Smooth muscle cell (in vitro differentiated cells): Measurements from ENCODE around the gene CCNG2. TPM values are rescaled to one million over a fixed set of nuclear protein-coding genes. Genes with fewer than 3 reads are reported as not detected.
A peak's percentile ranks its signal among the peaks of the same experiment; 100 is the strongest.

Source experiments
- DNase-seq: peaks from one replicate; lab custom pipeline; 2025; ENCODE audit not compliant: unreplicated experiment; lab: John Stamatoyannopoulos, UW
- H2AFZ ChIP-seq: fragments of 200-600 bp; sonication (generic); 2 replicates; pipeline ENCODE4 v1.6.0; 2016; ENCODE audit warnings: antibody characterized with exemption, low read depth, mild to moderate bottlenecking
- H3F3A ChIP-seq: fragments of 200-600 bp; sonication (generic); 2 replicates; pipeline ENCODE4 v1.6.0; 2017; ENCODE audit warnings: antibody characterized with exemption, low read depth
- H3K27ac ChIP-seq: fragments of 200-600 bp; sonication (generic); 2 replicates; pipeline ENCODE4 v1.5.1; 2016; ENCODE audit warnings: low read depth, mild to moderate bottlenecking
- H3K27me3 ChIP-seq: fragments of 200-600 bp; sonication (generic); 2 replicates; pipeline ENCODE4 v1.6.1; 2016; ENCODE audit warnings: low read depth, mild to moderate bottlenecking
- H3K36me3 ChIP-seq: fragments of 200-600 bp; sonication (generic); 2 replicates; pipeline ENCODE4 v1.5.1; 2016; ENCODE audit warnings: low read depth
- H3K4me1 ChIP-seq: fragments of 200-600 bp; sonication (generic); 2 replicates; pipeline ENCODE4 v1.5.1; 2016; ENCODE audit warnings: low read depth
- H3K4me2 ChIP-seq: fragments of 200-600 bp; sonication (generic); 2 replicates; pipeline ENCODE4 v1.6.0; 2016; ENCODE audit warnings: mild to moderate bottlenecking
- H3K4me3 ChIP-seq: fragments of 200-600 bp; sonication (generic); 2 replicates; pipeline ENCODE4 v1.5.1; 2016; ENCODE audit warnings: mild to moderate bottlenecking
- H3K79me2 ChIP-seq: fragments of 200-600 bp; sonication (generic); 2 replicates; pipeline ENCODE4 v1.6.0; 2016; ENCODE audit warnings: low read depth, mild to moderate bottlenecking
- H3K9ac ChIP-seq: fragments of 200-600 bp; sonication (generic); 2 replicates; pipeline ENCODE4 v1.6.0; 2016; ENCODE audit warnings: low read depth
- H3K9me3 ChIP-seq: fragments of 200-600 bp; sonication (generic); replicated peaks from 2 replicates; pipeline ENCODE4 v1.5.1; 2016; ENCODE audit warnings: low read depth
- H4K20me1 ChIP-seq: fragments of 200-600 bp; sonication (generic); 2 replicates; pipeline ENCODE4 v1.6.0; 2016; ENCODE audit warnings: low read depth
- CTCF ChIP-seq: fragments of 200-600 bp; sonication (generic); IDR thresholded peaks from 2 replicates; pipeline ENCODE4 v1.5.1; 2017; ENCODE audit warnings: borderline replicate concordance, mild to moderate bottlenecking, antibody characterized with exemption; ENCODE audit not compliant: insufficient read depth, poor library complexity, severe bottlenecking
- WGBS: methylation state at CpG from one replicate; pipeline ENCODE4 v1.1.7; 2016; ENCODE audit warnings: low lambda C conversion rate; 5-methylcytosine and 5-hydroxymethylcytosine counted together
- polyA plus RNA-seq: library from polyadenylated mRNA; unstranded; fragments of >200 nt; fragmentation: Nextera tagmentation; extraction: Ambion mirVana; gene quantifications from 2 replicates; pipeline ENCODE4 v1.2.1, GENCODE V29; 2016
- total RNA-seq: library from RNA; depleted of rRNA; stranded (reverse); fragments of >200 nt; gene quantifications from 2 replicates; pipeline ENCODE4 v1.2.3, GENCODE V29; 2014

The CCNG2 gene
- total and polyA plus RNA-seq, 2 experiments from 2014 or later = 59.2 to 59.8 TPM

GRCh38 chr4:77181720-77182119 lies 24.7 kb downstream of the CCNG2 start:
- no peak overlapping the region for H3K9ac ChIP-seq
- no peaks in the 10 kb centered on the region for H4K20me1 ChIP-seq
- no peak overlapping the region for H3K4me2 ChIP-seq
- no peaks in the 10 kb centered on the region for H3K27me3 ChIP-seq
- 72% methylated on average over 4 of the region's 4 CpGs for WGBS
- H3K9me3 ChIP-seq = no peaks in the 10 kb centered on the region
- DNase-seq = no peak
- H3K27ac ChIP-seq = no peak overlapping the region
- H3F3A ChIP-seq = peaks cover 5% of the 10 kb centered on the region
- H3K4me1 ChIP-seq = peaks cover 29% of the 10 kb centered on the region
- H3K4me3 ChIP-seq = no peak overlapping the region
- H2AFZ ChIP-seq = no peak overlapping the region
- H3K36me3 ChIP-seq = no peaks in the 10 kb centered on the region
- no peaks in the 10 kb centered on the region for H3K79me2 ChIP-seq
- TF ChIP-seq CTCF = no peak

- Histone ChIP-seq H3K27me3 (no peaks in the 10 kb centered on the region), H3F3A (no peaks in the 10 kb centered on the region), H3K36me3 (no peaks in the 10 kb centered on the region), H2AFZ (peak overlapping the region; percentile 55), H3K9me3 (no peaks in the 10 kb centered on the region), H3K4me2 (peak overlapping the region; percentile 34), H3K4me1 (peaks cover 18% of the 10 kb centered on the region), H3K27ac (peak overlapping the region; percentile 17), H3K79me2 (no peaks in the 10 kb centered on the region), H3K4me3 (no peak overlapping the region), H4K20me1 (no peaks in the 10 kb centered on the region), H3K9ac (no peak overlapping the region)
- no peak for TF ChIP-seq CTCF
- WGBS = 67% methylated on average over 6 of the region's 6 CpGs
- DNase-seq = no peak
Observed at GRCh38 chr4:77183777-77184420, 26.9 kb downstream of the CCNG2 start.

- DNase-seq = no peak
- H3K9ac ChIP-seq = no peak overlapping the region
- no peaks in the 10 kb centered on the region for H4K20me1 ChIP-seq
- no peaks in the 10 kb centered on the region for H3K9me3 ChIP-seq
- H3K79me2 ChIP-seq = no peaks in the 10 kb centered on the region
- H3K4me3 ChIP-seq = no peak overlapping the region
- H3K27ac ChIP-seq = no peak overlapping the region
- H3K36me3 ChIP-seq = no peaks in the 10 kb centered on the region
- H3K4me2 ChIP-seq = no peak overlapping the region
- H2AFZ ChIP-seq = no peak overlapping the region
- TF ChIP-seq CTCF = no peak
- H3K27me3 ChIP-seq = no peaks in the 10 kb centered on the region
- H3F3A ChIP-seq = no peaks in the 10 kb centered on the region
- H3K4me1 ChIP-seq = peaks cover 17% of the 10 kb centered on the region
Observed at GRCh38 chr4:77184974-77185373, 28.0 kb downstream of the CCNG2 start.

GRCh38 chr4:77185686-77186085 lies 28.7 kb downstream of the CCNG2 start:
- Histone ChIP-seq H4K20me1 (no peaks in the 10 kb centered on the region), H3F3A (no peaks in the 10 kb centered on the region), H3K27ac (no peak overlapping the region), H2AFZ (no peak overlapping the region), H3K79me2 (no peaks in the 10 kb centered on the region), H3K9me3 (no peaks in the 10 kb centered on the region), H3K27me3 (no peaks in the 10 kb centered on the region), H3K4me1 (peaks cover 17% of the 10 kb centered on the region), H3K9ac (no peak overlapping the region), H3K36me3 (no peaks in the 10 kb centered on the region), H3K4me2 (no peak overlapping the region), H3K4me3 (no peak overlapping the region)
- TF ChIP-seq CTCF = no peak
- DNase-seq = no peak
